PFSK-1 (cell line): ENCODE data around the gene GLCE.

ENCODE experiments used
- FOXP2 ChIP-seq: optimal IDR thresholded peaks from 2 replicates; pipeline ENCODE3; 2011; ENCODE audit warnings: borderline replicate concordance, control low read depth, inconsistent platforms; ENCODE audit not compliant: insufficient read depth; ENCODE audit errors: extremely low read length, extremely low read depth
- POLR2AphosphoS5 ChIP-seq: IDR thresholded peaks from 2 replicates; pipeline ENCODE4 v1.6.1; 2012; ENCODE audit warnings: low read depth, mild to moderate bottlenecking, control low read depth, low read length, moderate library complexity
- REST ChIP-seq, 2 experiments: IDR thresholded peaks; 2 replicates each; pipeline versions ENCODE4 v1.6.1 to v1.8.0; 2011 to 2012; ENCODE audit warnings: low read depth in 2 of 2, low read length in 2 of 2, control low read depth in 1 of 2, inconsistent platforms in 1 of 2, mild to moderate bottlenecking in 1 of 2, moderate library complexity in 1 of 2; ENCODE audit not compliant: insufficient read depth in 1 of 2
- SIN3A ChIP-seq: IDR thresholded peaks from 2 replicates; pipeline ENCODE4 v1.6.1; 2012; ENCODE audit warnings: mild to moderate bottlenecking, low read length, moderate library complexity, borderline replicate concordance; ENCODE audit not compliant: insufficient read depth
- TAF1 ChIP-seq: IDR thresholded peaks from 2 replicates; pipeline ENCODE4 v1.6.1; 2012; ENCODE audit warnings: low read length, control low read depth, borderline replicate concordance; ENCODE audit not compliant: insufficient read depth

GLCE gene

GRCh38 chr15:69145149-69145693, 15.2 kb upstream of the GLCE start:
- no peak for TF ChIP-seq SIN3A

- no peak for TF ChIP-seq POLR2AphosphoS5
- TF ChIP-seq TAF1, result no peak
- TF ChIP-seq REST (IDR thresholded peaks at IDR 0.05; ENCODE audit: insufficient read depth in 1 of 2, low read depth in 2 of 2, low read length in 2 of 2), result no peak
- no peak for TF ChIP-seq SIN3A
- TF ChIP-seq FOXP2, result no peak
These were observed 14.5 kb upstream of the GLCE start for GRCh38 chr15:69145694-69146492.

- TF ChIP-seq REST (IDR thresholded peaks at IDR 0.05; ENCODE audit: insufficient read depth in 1 of 2, low read depth in 2 of 2, low read length in 2 of 2) (no peak), POLR2AphosphoS5 (no peak), TAF1 (no peak), FOXP2 (no peak)
These were observed 13.6 kb upstream of the GLCE start for GRCh38 chr15:69146724-69147435.

GRCh38 chr15:69148465-69148864, 12.0 kb upstream of the GLCE start:
- TF ChIP-seq TAF1 (no peak), POLR2AphosphoS5 (no peak), SIN3A (no peak), FOXP2 (no peak), REST (IDR thresholded peaks at IDR 0.05; ENCODE audit: insufficient read depth in 1 of 2, low read depth in 2 of 2, low read length in 2 of 2) (no peak)

GRCh38 chr15:69149163-69149562, 11.3 kb upstream of the GLCE start:
- TF ChIP-seq TAF1 (no peak), REST (IDR thresholded peaks at IDR 0.05; ENCODE audit: insufficient read depth in 1 of 2, low read depth in 2 of 2, low read length in 2 of 2) (no peak), SIN3A (no peak), FOXP2 (no peak), POLR2AphosphoS5 (no peak)
